Measurements from ENCODE around the gene TTC33. TPM values are rescaled to one million over a fixed set of nuclear protein-coding genes. Genes with fewer than 3 reads are reported as not detected.
"Not testable (repeated sequence)": the region's sequence is repeated elsewhere in the genome, so short reads cannot be mapped to it uniquely, and the experiment has no call there.

The TTC33 gene
- total and polyA plus RNA-seq, 5 experiments from 2014 or later: 8.4 to 18.9 (median 14.8) TPM

DNA sequence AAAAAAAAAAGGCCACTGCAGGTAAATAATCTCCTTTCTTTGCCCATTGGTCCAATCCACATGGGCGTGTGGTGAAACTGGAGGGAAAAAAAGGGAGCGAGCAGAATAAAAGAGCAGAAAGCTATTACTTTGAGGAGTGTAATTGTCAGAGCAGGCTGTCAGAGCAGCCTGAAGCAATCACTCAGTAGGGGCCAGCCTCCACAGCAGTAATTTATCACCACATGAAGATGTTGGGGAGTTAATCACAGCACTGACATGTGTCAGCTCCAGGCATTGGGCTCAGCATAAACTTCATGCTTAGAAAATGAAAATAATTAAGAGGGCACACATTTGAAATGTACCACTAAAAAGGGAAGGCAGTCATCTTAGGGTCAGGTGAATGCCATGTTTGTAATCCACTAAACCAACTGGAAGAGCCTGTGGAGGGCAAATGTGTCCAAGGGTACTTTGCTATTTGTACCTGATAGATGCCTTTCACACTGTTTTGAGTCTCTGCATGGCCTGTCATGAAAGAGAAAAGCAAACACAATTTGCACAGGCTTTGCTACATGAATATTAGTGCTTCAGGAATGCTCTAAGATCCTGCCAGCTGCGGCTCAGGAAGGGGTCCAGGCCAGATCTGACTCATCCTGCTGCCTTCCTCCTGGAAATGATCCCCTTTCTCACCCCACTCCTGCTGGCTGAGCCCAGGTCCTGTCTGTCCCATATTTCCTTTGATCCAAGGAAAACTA is 79.0 kb downstream of the TTC33 start:
- Mint-ChIP-seq H3K27ac (peak overlapping the region; percentile 14 to 90 (median 78)), H3K4me1 (peaks cover 39 to 81% (median 63%) of the 10 kb centered on the region in 4 donors), H3K36me3 (peaks cover 6 to 9% (median 7%) of the 10 kb centered on the region in 3 donors), H3K27me3 (no peaks in the 10 kb centered on the region), H3K9me3 (peaks cover 0 to 2% (median 0%) of the 10 kb centered on the region in 9 donors), H3K4me3 (peak overlapping the region in 5 of 10 donors; percentile 3 to 64 (median 29))
- no peak for DNase-seq
- no peak for ATAC-seq
- POLR2A ChIA-PET: interaction anchor here (0.6 to 9.7 kb wide), 7 partner anchors 8 to 1010 kb away, joined by 3 to 140 read pairs (median 4); no protein-coding TSS in a partner anchor

DNA sequence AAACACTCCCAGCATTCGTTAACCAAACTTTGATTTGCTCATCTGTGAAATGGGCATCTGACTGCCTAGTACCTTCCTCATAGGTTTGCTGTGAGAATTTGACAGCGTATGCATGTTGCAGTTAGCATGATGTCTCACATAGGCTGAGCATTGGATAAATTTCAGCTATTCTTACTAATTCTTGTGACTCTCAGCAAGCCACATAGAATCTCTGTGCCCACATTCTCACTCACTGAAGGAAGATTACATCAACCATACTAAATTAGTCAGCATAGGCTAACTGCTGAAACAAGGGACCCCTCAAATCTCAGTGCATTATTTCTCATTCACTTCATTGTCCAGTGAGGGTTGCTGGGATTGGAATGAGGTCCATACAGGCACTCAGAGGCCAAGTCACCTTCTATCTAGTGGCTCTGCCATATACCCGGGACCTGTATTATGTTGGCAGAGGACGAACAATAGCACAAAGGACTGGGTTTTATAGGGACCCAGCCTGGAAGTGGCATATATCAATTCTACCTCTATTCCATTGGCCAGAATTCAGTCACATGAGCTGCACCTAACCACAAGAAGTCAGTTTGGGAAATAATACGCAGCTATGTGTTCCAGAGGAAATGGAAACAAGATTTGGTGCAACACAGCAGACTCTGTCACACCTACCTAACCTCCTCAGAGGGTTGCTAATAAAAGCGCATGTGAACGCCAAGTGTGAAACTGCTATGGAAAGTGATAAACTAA is 80.2 kb downstream of the TTC33 start:
- POLR2A ChIA-PET: interaction anchor here (0.7 to 9.7 kb wide), 2 partner anchors 24 to 265 kb away, joined by 3 to 140 read pairs; no protein-coding TSS in a partner anchor

DNA sequence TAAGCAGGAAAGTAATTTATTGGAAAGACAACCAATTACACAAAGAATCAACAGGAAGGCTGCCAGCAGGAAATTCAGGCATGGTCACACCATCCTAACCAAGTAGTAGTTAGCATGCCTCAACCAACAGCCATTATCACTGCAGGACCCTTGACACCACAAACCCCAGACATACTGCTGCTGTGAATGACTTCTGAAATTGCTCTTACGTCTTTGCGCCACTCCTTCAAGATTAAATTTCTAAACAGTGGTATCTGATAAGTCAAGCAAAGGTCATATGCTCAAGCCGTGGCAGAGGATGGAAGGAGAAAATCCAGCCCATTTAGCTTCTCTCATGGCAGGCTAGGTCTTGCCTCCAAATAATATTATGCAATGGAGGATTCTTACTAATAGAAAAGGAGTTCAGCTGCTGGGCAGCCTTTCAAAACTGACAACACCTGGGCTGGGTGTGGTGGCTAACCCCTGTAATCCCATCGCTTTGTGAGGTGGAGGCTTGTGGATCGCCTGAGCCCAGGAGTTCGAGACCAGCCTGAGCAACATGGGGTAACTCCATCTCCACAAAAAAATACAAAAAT is 81.0 kb downstream of the TTC33 start:
- DNase-seq: no peak
- Mint-ChIP-seq H3K4me1 (peaks cover 38 to 80% (median 77%) of the 10 kb centered on the region in 4 donors), H3K36me3 (no peaks in the 10 kb centered on the region), H3K4me3 (no peak overlapping the region), H3K27ac (peak overlapping the region in 6 of 10 donors; percentile 23 to 90 (median 52)), H3K9me3 (peaks cover 0 to 2% (median 0%) of the 10 kb centered on the region in 9 donors), H3K27me3 (no peaks in the 10 kb centered on the region)
- ATAC-seq: no peak
- POLR2A ChIA-PET: interaction anchor here (9.7 kb wide), 1 partner anchor 23 kb away, joined by 140 read pairs; no protein-coding TSS in a partner anchor

More for the DNA sequence above, 80.2 kb downstream of the TTC33 start:
- Mint-ChIP-seq H3K9me3 (peaks cover 0 to 2% (median 0%) of the 10 kb centered on the region in 9 donors), H3K27ac (peak overlapping the region in 9 of 10 donors; percentile 41 to 90 (median 66)), H3K27me3 (no peaks in the 10 kb centered on the region), H3K36me3 (no peaks in the 10 kb centered on the region), H3K4me1 (peaks cover 36 to 77% (median 70%) of the 10 kb centered on the region in 4 donors), H3K4me3 (peak overlapping the region in 5 of 10 donors; percentile 3 to 34 (median 18))
- no peak for DNase-seq
- no peak for ATAC-seq

DNA sequence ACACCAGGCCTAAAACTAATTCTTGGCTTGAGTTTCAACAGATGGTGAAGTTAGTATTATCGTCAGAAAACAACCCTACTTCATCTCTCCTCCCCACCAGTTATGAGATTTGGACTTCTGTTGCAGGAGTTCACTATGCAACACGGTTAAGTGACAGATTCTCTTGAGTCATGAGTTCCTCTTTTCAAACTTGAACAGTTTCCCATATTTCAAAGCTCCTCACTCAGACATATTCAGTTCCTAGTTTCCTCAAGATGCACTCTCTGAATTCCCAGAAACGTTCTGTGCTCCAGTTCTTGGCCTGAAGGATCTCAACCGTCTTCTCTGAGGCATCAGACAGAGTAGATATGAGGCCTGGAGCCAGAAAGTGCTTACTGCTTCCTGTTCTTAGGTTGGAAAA is 83.3 kb downstream of the TTC33 start:
- no peak for ATAC-seq
- H3K27ac Mint-ChIP-seq: peak overlapping the region in 8 of 10 donors; percentile 53 to 89 (median 78)
- peaks cover 29 to 77% (median 72%) of the 10 kb centered on the region in 4 donors for H3K4me1 Mint-ChIP-seq
- no peaks in the 10 kb centered on the region for H3K27me3 Mint-ChIP-seq
- no peaks in the 10 kb centered on the region for H3K36me3 Mint-ChIP-seq
- peaks cover 0 to 2% (median 0%) of the 10 kb centered on the region in 9 donors for H3K9me3 Mint-ChIP-seq
- no peak overlapping the region for H3K4me3 Mint-ChIP-seq
- no peak for DNase-seq
- POLR2A ChIA-PET: no interaction called here

GRCh38 chr5:40669606-40670390 is 86.0 kb downstream of the TTC33 start:
- peak overlapping the region in 6 of 10 donors; percentile 2 to 41 (median 12) for H3K4me3 Mint-ChIP-seq
- H3K27me3 Mint-ChIP-seq: no peaks in the 10 kb centered on the region

DNA sequence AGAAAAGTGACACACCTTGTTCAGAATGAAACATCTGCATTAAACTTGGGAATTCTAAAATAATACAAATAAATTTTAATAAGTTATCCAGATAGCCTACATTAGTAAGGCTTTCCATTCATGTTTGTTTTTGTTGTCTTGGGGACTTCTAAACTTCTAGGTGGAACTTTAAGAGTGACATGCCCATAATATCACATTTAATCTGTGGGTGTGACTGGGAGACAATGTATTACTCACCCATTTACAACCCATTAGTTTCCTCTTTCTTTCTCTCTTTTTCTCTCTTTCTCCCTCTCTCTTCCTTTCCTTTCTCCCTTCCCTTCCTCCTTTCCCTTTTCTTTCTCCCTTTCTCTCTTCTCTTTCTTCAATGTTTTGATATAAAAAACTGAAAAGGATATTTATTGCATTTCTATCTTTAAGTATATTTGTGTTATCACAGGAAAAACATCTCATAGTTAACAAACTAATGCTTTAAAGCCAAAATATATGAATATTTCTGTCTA is 88.5 kb downstream of the TTC33 start:
- no peaks in the 10 kb centered on the region for H3K36me3 Mint-ChIP-seq

More at GRCh38 chr5:40669606-40670390, 86.0 kb downstream of the TTC33 start:
- H3K27ac Mint-ChIP-seq: peak overlapping the region in 6 of 10 donors; percentile 3 to 88 (median 41)
- ATAC-seq: peak; percentile 35 to 38
- H3K4me1 Mint-ChIP-seq: peaks cover 24 to 54% (median 48%) of the 10 kb centered on the region in 4 donors
- no peak for DNase-seq
- POLR2A ChIA-PET: interaction anchor here (0.6 to 0.7 kb wide), 4 partner anchors 18 to 1002 kb away, joined by 3 to 9 read pairs (median 5); no protein-coding TSS in a partner anchor
- H3K9me3 Mint-ChIP-seq: no peaks in the 10 kb centered on the region
- no peaks in the 10 kb centered on the region for H3K36me3 Mint-ChIP-seq

GRCh38 chr5:40666657-40667056 is 89.1 kb downstream of the TTC33 start:
- H3K27me3 Mint-ChIP-seq: no peaks in the 10 kb centered on the region
- H3K4me1 Mint-ChIP-seq: peaks cover 12 to 27% (median 22%) of the 10 kb centered on the region in 4 donors
- POLR2A ChIA-PET: no interaction called here
- no peaks in the 10 kb centered on the region for H3K36me3 Mint-ChIP-seq
- DNase-seq: no peak
- no peak overlapping the region for H3K4me3 Mint-ChIP-seq
- no peaks in the 10 kb centered on the region for H3K9me3 Mint-ChIP-seq
- no peak for ATAC-seq
- H3K27ac Mint-ChIP-seq: no peak overlapping the region

More for the DNA sequence above, 88.5 kb downstream of the TTC33 start:
- ATAC-seq (no peak), DNase-seq (no peak)
- H3K9me3 Mint-ChIP-seq: no peaks in the 10 kb centered on the region
- H3K27me3 Mint-ChIP-seq: no peaks in the 10 kb centered on the region
- peaks cover 12 to 30% (median 24%) of the 10 kb centered on the region in 4 donors for H3K4me1 Mint-ChIP-seq
- H3K27ac Mint-ChIP-seq: no peak overlapping the region
- H3K4me3 Mint-ChIP-seq: no peak overlapping the region
- POLR2A ChIA-PET: no interaction called here

GRCh38 chr5:40665635-40666298 is 90.0 kb downstream of the TTC33 start:
- Mint-ChIP-seq H3K9me3 (no peaks in the 10 kb centered on the region), H3K36me3 (no peaks in the 10 kb centered on the region), H3K27ac (no peak overlapping the region), H3K27me3 (no peaks in the 10 kb centered on the region), H3K4me1 (peaks cover 12 to 21% (median 19%) of the 10 kb centered on the region in 4 donors), H3K4me3 (no peak overlapping the region)
- DNase-seq: no peak
- POLR2A ChIA-PET: interaction anchor here (0.7 kb wide), 1 partner anchor 12 kb away, joined by 3 read pairs; no protein-coding TSS in a partner anchor
- no peak for ATAC-seq

- Mint-ChIP-seq H3K9me3 (peaks cover 0 to 3% (median 0%) of the 10 kb centered on the region in 9 donors), H3K4me1 (peaks cover 11 to 20% (median 13%) of the 10 kb centered on the region in 4 donors), H3K4me3 (no peak overlapping the region), H3K27me3 (no peaks in the 10 kb centered on the region), H3K27ac (no peak overlapping the region), H3K36me3 (no peaks in the 10 kb centered on the region)
- POLR2A ChIA-PET: interaction anchor here (0.5 to 1.8 kb wide), 3 partner anchors 19 to 55 kb away, joined by 3 to 5 read pairs (median 3); partner anchors contain the start of gene PTGER4
- DNase-seq: no peak
- ATAC-seq: no peak
Observed at GRCh38 chr5:40660751-40661150, 95.0 kb downstream of the TTC33 start.

DNA sequence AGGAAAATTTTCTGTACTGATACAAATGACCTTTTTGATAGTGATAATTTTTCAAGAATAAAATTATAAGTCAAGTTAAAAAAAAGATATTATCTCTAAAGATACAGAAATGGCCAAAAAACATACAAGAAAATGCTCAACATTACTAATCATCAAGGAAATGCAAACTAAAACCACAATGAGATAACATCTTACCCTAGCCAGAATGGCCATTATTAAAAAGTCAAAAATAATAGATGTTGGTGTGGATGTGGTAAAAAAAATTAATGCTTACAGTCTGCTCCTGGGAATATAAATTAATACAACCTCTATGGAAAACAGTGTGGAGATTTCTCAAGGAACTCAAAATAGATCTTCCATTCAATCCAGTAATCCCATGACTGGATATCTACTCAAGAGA is 99.0 kb downstream of the TTC33 start:
- H3K9me3 Mint-ChIP-seq: peaks cover 0 to 3% (median 0%) of the 10 kb centered on the region in 9 donors
- POLR2A ChIA-PET: interaction anchor here (1.2 kb wide), 1 partner anchor 25 kb away, joined by 5 read pairs; no protein-coding TSS in a partner anchor
- ATAC-seq: no peak
- H3K27me3 Mint-ChIP-seq: no peaks in the 10 kb centered on the region
- DNase-seq: no peak
- H3K4me3 Mint-ChIP-seq: no peak overlapping the region
- no peak overlapping the region for H3K27ac Mint-ChIP-seq
- peaks cover 40 to 59% (median 51%) of the 10 kb centered on the region in 4 donors for H3K4me1 Mint-ChIP-seq
- H3K36me3 Mint-ChIP-seq: no peaks in the 10 kb centered on the region

DNA sequence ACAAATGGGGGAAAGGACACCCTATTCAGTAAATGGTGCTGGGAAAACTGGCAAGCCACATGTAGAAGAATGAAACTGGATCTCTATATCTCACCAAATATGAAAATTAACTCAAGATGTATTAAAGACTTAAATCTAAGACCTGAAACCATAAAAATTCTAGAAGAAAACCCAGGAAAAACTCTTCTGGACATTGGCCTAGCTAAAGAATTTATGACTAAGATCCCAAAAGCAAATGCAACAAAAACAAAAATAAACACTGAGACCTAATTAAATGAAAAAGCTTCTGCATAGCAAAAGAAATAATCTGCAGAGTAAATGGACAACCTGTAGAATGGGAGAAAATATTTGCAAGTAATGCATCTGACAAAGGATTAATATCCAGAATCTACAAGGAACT is 99.7 kb downstream of the TTC33 start:
- POLR2A ChIA-PET: interaction anchor here (9.8 kb wide), 1 partner anchor 24 kb away, joined by 140 read pairs; the partner anchor contains the start of gene PTGER4
- peak overlapping the region in 7 of 10 donors; percentile 1 to 96 (median 65) for H3K27ac Mint-ChIP-seq
- not testable (repeated sequence) for H3K4me3 Mint-ChIP-seq

More for the DNA sequence above, 99.7 kb downstream of the TTC33 start:
- H3K36me3 Mint-ChIP-seq, H3K27me3 Mint-ChIP-seq, ATAC-seq, H3K9me3 Mint-ChIP-seq, DNase-seq: not testable (repeated sequence)
- peaks cover 40 to 62% (median 53%) of the 10 kb centered on the region in 4 donors for H3K4me1 Mint-ChIP-seq
